NOMO-1 treated with dmso at 0.1 percent for 144 hours (cell line): ENCODE measurements around the gene BCL6B.

Source experiments
- DNase-seq: peaks from one replicate; lab custom pipeline; 2025; ENCODE audit not compliant: unreplicated experiment; lab: John Stamatoyannopoulos, UW

The BCL6B gene

GRCh38 chr17:7056386-7056785, 33.5 kb downstream of the BCL6B start:
- DNase-seq, result no peak

- no peak for DNase-seq
Observed at GRCh38 chr17:7058831-7059447, 36.1 kb downstream of the BCL6B start.

- no peak for DNase-seq
Observed at GRCh38 chr17:7060165-7060891, 37.5 kb downstream of the BCL6B start.

GRCh38 chr17:7063518-7064094, 40.8 kb downstream of the BCL6B start:
- DNase-seq, result no peak

- DNase-seq, result no peak
Observed at GRCh38 chr17:7064261-7064660, 41.4 kb downstream of the BCL6B start.

- no peak for DNase-seq
Observed at GRCh38 chr17:7067198-7067597, 44.3 kb downstream of the BCL6B start.

GRCh38 chr17:7068268-7068667, 45.4 kb downstream of the BCL6B start:
- no peak for DNase-seq

- no peak for DNase-seq
Observed at GRCh38 chr17:7070712-7071111, 47.9 kb downstream of the BCL6B start.

GRCh38 chr17:7072406-7072805, 49.6 kb downstream of the BCL6B start:
- no peak for DNase-seq

- DNase-seq, result no peak
Observed at GRCh38 chr17:7074931-7075330, 52.1 kb downstream of the BCL6B start.

GRCh38 chr17:7077911-7078546, 55.2 kb downstream of the BCL6B start:
- DNase-seq, result no peak

GRCh38 chr17:7078711-7079110, 55.9 kb downstream of the BCL6B start:
- no peak for DNase-seq
